Measurements from ENCODE around the gene CNOT1. TPM values are rescaled to one million over a fixed set of nuclear protein-coding genes. Genes with fewer than 3 reads are reported as not detected.

Gene CNOT1
- total RNA-seq, 1 donor from 2014 or later, result 270 TPM

GRCh38 chr16:58476791-58477190, 152.8 kb downstream of the CNOT1 start:
- H3K27ac Mint-ChIP-seq, result no peak overlapping the region
- no peaks in the 10 kb centered on the region for H3K4me1 Mint-ChIP-seq
- H3K27me3 Mint-ChIP-seq, result peaks cover 14% of the 10 kb centered on the region
- no peak for DNase-seq
- intact Hi-C loops (cut with micrococcal nuclease), result no loop called here
- no peak overlapping the region for H3K4me3 Mint-ChIP-seq
- no peaks in the 10 kb centered on the region for H3K9me3 Mint-ChIP-seq
- H3K36me3 Mint-ChIP-seq (ENCODE audit: low read depth), result no peaks in the 10 kb centered on the region

DNA sequence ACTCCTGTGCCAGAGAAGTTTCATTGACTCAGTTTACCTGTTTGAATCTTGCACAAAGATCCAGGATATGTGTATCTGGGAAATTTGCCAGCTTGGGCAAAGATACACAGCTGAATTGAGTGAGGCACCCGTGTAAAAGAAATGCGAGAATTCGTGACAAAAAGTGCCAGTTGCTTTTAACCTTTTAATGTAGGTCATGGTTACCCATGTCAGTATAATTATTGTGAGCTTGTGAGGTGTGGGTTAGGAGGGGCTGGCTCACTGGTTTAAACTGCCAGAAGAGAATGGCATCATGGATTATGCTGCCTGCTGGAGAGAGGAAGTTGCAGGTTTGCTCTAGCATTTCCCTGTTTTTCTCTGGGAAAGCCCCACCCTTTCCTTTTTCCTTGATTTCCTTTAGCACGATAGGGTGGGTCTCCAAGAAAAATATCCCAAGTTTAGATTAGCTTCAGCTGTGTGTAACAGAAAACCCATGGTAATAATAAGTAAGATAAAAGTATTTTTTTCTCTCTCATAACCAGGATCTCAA, 154.5 kb downstream of the CNOT1 start:
- Mint-ChIP-seq H3K4me3 (no peak overlapping the region), H3K4me1 (no peaks in the 10 kb centered on the region), H3K9me3 (no peaks in the 10 kb centered on the region), H3K36me3 (ENCODE audit: low read depth) (no peaks in the 10 kb centered on the region), H3K27ac (no peak overlapping the region), H3K27me3 (peaks cover 17% of the 10 kb centered on the region)
- intact Hi-C loops (cut with micrococcal nuclease), result no loop called here
- no peak for DNase-seq

GRCh38 chr16:58474296-58474695, 155.3 kb downstream of the CNOT1 start:
- Mint-ChIP-seq H3K4me1 (no peaks in the 10 kb centered on the region), H3K27ac (no peak overlapping the region), H3K4me3 (no peak overlapping the region), H3K9me3 (no peaks in the 10 kb centered on the region), H3K27me3 (peaks cover 20% of the 10 kb centered on the region), H3K36me3 (ENCODE audit: low read depth) (no peaks in the 10 kb centered on the region)
- no peak for DNase-seq
- intact Hi-C loops (cut with micrococcal nuclease), result no loop called here

- intact Hi-C loops (cut with micrococcal nuclease), result no loop called here
- no peaks in the 10 kb centered on the region for H3K36me3 Mint-ChIP-seq (ENCODE audit: low read depth)
- DNase-seq, result no peak
- H3K27me3 Mint-ChIP-seq, result peaks cover 29% of the 10 kb centered on the region
- no peaks in the 10 kb centered on the region for H3K4me1 Mint-ChIP-seq
- no peak overlapping the region for H3K4me3 Mint-ChIP-seq
- H3K9me3 Mint-ChIP-seq, result no peaks in the 10 kb centered on the region
- H3K27ac Mint-ChIP-seq, result no peak overlapping the region
These were observed 156.8 kb downstream of the CNOT1 start for GRCh38 chr16:58472827-58473226.

- Mint-ChIP-seq H3K27me3 (peaks cover 31% of the 10 kb centered on the region), H3K4me1 (no peaks in the 10 kb centered on the region), H3K4me3 (no peak overlapping the region), H3K36me3 (ENCODE audit: low read depth) (no peaks in the 10 kb centered on the region), H3K27ac (no peak overlapping the region), H3K9me3 (no peaks in the 10 kb centered on the region)
- DNase-seq, result no peak
- intact Hi-C loops (cut with micrococcal nuclease), result no loop called here
These were observed 157.4 kb downstream of the CNOT1 start for GRCh38 chr16:58472266-58472665.

GRCh38 chr16:58471209-58471975, 158.2 kb downstream of the CNOT1 start:
- DNase-seq, result no peak
- no peaks in the 10 kb centered on the region for H3K9me3 Mint-ChIP-seq
- intact Hi-C loops (cut with micrococcal nuclease), result no loop called here
- peaks cover 35% of the 10 kb centered on the region for H3K27me3 Mint-ChIP-seq
- no peak overlapping the region for H3K4me3 Mint-ChIP-seq
- H3K4me1 Mint-ChIP-seq, result no peaks in the 10 kb centered on the region
- no peaks in the 10 kb centered on the region for H3K36me3 Mint-ChIP-seq (ENCODE audit: low read depth)
- H3K27ac Mint-ChIP-seq, result no peak overlapping the region

Other genes starting within 250 kb of the CNOT1 start
- gene GINS3, start 237.4 kb downstream of the CNOT1 start, total RNA-seq, result 24.1 and 25.0 TPM in 2 replicates
- 1.7 TPM in 2 replicates for gene NDRG4, start 129.7 kb downstream of the CNOT1 start, total RNA-seq
- 33.4 and 34.4 TPM in 2 replicates for gene SETD6, start 114.3 kb downstream of the CNOT1 start, total RNA-seq
- gene SLC38A7, start 54.9 kb upstream of the CNOT1 start, total RNA-seq, result 7.8 and 10.8 TPM in 2 replicates
- gene GOT2, start 104.5 kb upstream of the CNOT1 start, total RNA-seq, result 141 and 144 TPM in 2 replicates